Uterus (tissue), 4 donors: Measurements from ENCODE around the gene ADAMTS3. TPM values are rescaled to one million over a fixed set of nuclear protein-coding genes. Genes with fewer than 3 reads are reported as not detected.

Experiments
- DNase-seq, 2 donors: peaks; one replicate each; pipeline ENCODE4 v3.0.0-alpha.2; 2019 to 2020
- H3K27ac ChIP-seq, 2 donors: fragments of 200-600 bp; sonication (generic); 1 replicate in 1 of 2; 2 replicates in 1 of 2; pipeline ENCODE4 v1.5.1; 2016 to 2018
- H3K27me3 ChIP-seq, 2 donors: fragments of 200-600 bp; sonication (generic); one replicate each; pipeline ENCODE4 v1.5.1; 2018 to 2019; ENCODE audit warnings: control low read depth in 1 of 2
- H3K36me3 ChIP-seq, 2 donors: fragments of 200-600 bp; sonication (generic); one replicate each; pipeline ENCODE4 v1.5.1; 2019; ENCODE audit warnings: control low read depth in 1 of 2
- H3K4me1 ChIP-seq, 2 donors: fragments of 200-600 bp; sonication (generic); one replicate each; pipeline ENCODE4 v1.5.1; 2018 to 2019; ENCODE audit warnings: control low read depth in 1 of 2
- H3K4me3 ChIP-seq, 2 donors: fragments of 200-600 bp; sonication (generic); 1 replicate in 1 of 2; 2 replicates in 1 of 2; pipeline ENCODE4 v1.5.1; 2018 to 2019; ENCODE audit warnings: mild to moderate bottlenecking in 1 of 2
- H3K9me3 ChIP-seq, 2 donors: fragments of 200-600 bp; sonication (generic); one replicate each; pipeline ENCODE4 v1.5.1; 2019; ENCODE audit warnings: control low read depth in 1 of 2
- POLR2A ChIP-seq, 2 donors: fragments of 450-650 bp; IDR thresholded peaks; one replicate each; pipeline ENCODE4 v1.6.1; 2016; ENCODE audit warnings: antibody characterized with exemption in 2 of 2, mild to moderate bottlenecking in 1 of 2, moderate library complexity in 1 of 2
- intact Hi-C: fragments of 100-400 bp; cut with DNase I; formaldehyde crosslinking; loops from one replicate; pipeline ENCODE4 v1.15.1; 2023; ENCODE audit warnings: low total_unique reads
- total RNA-seq, 4 donors: library from RNA; depleted of rRNA in 3 of 4; stranded (reverse); fragments of >200 nt in 3 of 4; gene quantifications; one replicate each; pipeline versions ENCODE4 v1.1.0 to v1.2.4, GENCODE V29; 2014 to 2023
- TF ChIP-seq, protein P1 (sequence below), 4 experiments: fragments of 200-600 bp in 2 of 4; fragments of 450-650 bp in 2 of 4; sonication (generic) in 2 of 4; IDR thresholded peaks; one replicate each; pipeline ENCODE4 v1.5.1; 2016 to 2019; ENCODE audit warnings: antibody characterized with exemption in 4 of 4, mild to moderate bottlenecking in 2 of 4, moderate library complexity in 1 of 4
- donor health status: DM: yes; HTN: yes; CAD: no.

Gene ADAMTS3
- total RNA-seq, 4 donors from 2014 or later = 4.2 to 25.7 (median 11.8) TPM

DNA sequence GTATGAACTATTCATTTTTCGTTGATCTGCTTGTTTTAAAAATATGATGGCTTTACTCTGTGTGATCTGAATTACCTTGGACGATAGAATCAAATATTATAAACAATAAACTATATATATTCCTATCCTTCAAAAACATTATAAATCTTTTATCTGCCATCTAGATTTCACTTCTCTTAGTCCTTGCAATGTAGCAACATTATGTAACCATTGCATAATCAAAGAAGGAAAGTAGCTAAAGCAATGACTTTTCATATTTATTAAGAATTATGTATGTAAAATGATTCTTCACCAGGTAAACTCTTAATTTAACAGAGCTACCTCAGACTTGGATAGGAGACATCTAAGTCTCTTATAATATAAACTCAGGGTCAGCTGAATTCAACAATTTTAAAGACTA, 210.5 kb downstream of the ADAMTS3 start:
- Histone ChIP-seq H3K27ac (no peak overlapping the region), H3K36me3 (no peaks in the 10 kb centered on the region), H3K4me1 (no peaks in the 10 kb centered on the region), H3K4me3 (no peak overlapping the region), H3K27me3 (no peaks in the 10 kb centered on the region), H3K9me3 (no peaks in the 10 kb centered on the region)
- TF ChIP-seq, protein P1, sequence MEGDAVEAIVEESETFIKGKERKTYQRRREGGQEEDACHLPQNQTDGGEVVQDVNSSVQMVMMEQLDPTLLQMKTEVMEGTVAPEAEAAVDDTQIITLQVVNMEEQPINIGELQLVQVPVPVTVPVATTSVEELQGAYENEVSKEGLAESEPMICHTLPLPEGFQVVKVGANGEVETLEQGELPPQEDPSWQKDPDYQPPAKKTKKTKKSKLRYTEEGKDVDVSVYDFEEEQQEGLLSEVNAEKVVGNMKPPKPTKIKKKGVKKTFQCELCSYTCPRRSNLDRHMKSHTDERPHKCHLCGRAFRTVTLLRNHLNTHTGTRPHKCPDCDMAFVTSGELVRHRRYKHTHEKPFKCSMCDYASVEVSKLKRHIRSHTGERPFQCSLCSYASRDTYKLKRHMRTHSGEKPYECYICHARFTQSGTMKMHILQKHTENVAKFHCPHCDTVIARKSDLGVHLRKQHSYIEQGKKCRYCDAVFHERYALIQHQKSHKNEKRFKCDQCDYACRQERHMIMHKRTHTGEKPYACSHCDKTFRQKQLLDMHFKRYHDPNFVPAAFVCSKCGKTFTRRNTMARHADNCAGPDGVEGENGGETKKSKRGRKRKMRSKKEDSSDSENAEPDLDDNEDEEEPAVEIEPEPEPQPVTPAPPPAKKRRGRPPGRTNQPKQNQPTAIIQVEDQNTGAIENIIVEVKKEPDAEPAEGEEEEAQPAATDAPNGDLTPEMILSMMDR (IDR thresholded peaks at IDR 0.05) = no peak
- TF ChIP-seq POLR2A (IDR thresholded peaks at IDR 0.05) = no peak
- no peak for DNase-seq
- intact Hi-C loops = no loop called here

DNA sequence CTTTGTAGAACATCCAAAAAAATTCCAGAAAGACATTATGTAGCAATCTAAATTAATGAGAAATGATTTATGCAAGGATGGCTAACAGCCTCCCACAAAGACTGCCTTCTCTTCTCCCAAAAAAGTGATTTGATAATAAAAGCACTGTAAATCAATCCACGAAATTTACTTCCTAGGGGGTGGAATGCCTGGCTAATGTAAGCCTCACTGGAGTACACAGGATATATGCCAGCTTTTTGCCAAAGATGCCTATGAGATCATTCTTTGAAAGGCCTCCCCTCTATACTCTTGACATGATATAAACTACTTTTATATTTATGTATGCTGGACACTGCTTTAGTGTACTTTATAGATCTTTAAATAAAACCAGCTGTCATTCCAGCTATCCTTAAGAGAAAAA, 211.1 kb downstream of the ADAMTS3 start:
- Histone ChIP-seq H3K4me3 (no peak overlapping the region), H3K27ac (no peak overlapping the region), H3K9me3 (no peaks in the 10 kb centered on the region), H3K27me3 (no peaks in the 10 kb centered on the region), H3K36me3 (no peaks in the 10 kb centered on the region), H3K4me1 (no peaks in the 10 kb centered on the region)
- intact Hi-C loops = no loop called here
- DNase-seq = no peak
- no peak for TF ChIP-seq POLR2A (IDR thresholded peaks at IDR 0.05)
- TF ChIP-seq, protein P1 (IDR thresholded peaks at IDR 0.05) = no peak

DNA sequence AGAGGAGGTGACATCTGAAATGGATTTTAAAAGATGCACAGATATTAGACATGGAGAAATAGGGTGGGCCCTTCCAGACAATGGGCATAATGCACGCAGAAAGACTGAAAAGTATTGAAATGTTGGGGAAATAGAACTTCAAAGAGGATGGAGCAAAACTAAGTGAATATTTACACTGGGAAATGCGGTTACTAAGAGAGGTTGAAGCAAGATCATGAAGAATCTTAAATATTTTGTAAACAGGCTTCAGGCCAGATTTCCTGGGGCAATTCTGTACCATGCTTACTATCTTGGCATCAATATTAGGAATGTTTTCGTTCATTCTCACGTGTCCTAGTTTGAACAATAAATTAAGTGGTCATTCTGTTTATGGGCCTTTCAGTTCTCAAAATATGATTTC, 216.3 kb downstream of the ADAMTS3 start:
- H3K9me3 ChIP-seq = no peaks in the 10 kb centered on the region
- no peaks in the 10 kb centered on the region for H3K27me3 ChIP-seq
- no peaks in the 10 kb centered on the region for H3K36me3 ChIP-seq
- no peak overlapping the region for H3K27ac ChIP-seq
- DNase-seq = no peak
- H3K4me1 ChIP-seq = no peaks in the 10 kb centered on the region
- no peak overlapping the region for H3K4me3 ChIP-seq
- TF ChIP-seq POLR2A (IDR thresholded peaks at IDR 0.05) = no peak
- TF ChIP-seq, protein P1 (IDR thresholded peaks at IDR 0.05) = no peak
- intact Hi-C loops = no loop called here

DNA sequence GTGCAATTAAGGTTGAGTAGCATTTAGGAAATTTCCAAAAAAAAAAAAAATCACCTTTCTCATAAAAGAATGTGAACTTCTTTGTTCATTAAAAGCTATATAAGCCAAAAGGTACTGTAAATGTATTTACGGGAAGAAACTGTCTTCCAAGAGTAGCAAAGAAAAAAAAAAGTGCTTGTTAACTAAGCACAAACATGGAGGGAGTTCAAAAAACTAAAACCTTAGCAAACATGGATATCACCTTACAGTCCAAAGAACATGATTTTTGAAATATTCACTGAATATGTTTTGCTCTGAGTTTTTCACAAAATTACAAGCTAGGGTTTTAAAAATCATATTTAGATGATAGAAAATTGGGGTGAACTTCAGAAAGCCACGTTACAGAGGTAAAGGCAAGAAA, 217.5 kb downstream of the ADAMTS3 start:
- H3K27ac ChIP-seq = no peak overlapping the region
- intact Hi-C loops = no loop called here
- TF ChIP-seq, protein P1 (IDR thresholded peaks at IDR 0.05) = no peak
- no peak for TF ChIP-seq POLR2A (IDR thresholded peaks at IDR 0.05)

DNA sequence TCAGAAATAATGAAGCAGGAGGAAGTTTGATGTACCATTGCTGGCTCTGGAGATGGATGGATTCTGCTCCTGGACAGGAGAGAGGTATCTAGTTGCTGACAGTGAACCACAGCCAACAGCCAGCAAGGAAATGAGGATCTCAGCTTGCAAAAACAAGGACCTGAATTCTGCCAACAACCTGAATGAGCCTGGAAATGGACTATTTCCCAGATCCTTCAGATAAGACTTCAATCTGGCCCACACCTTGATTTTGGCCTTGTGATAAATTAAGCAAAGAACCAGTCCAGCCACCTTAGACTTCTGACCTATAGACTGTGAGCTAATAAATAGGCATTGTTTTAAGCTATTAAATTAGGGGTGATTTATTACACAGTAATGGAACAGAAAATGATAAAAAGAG, 220.3 kb downstream of the ADAMTS3 start:
- Histone ChIP-seq H3K9me3 (no peaks in the 10 kb centered on the region), H3K4me1 (no peaks in the 10 kb centered on the region), H3K27me3 (no peaks in the 10 kb centered on the region), H3K36me3 (no peaks in the 10 kb centered on the region), H3K27ac (no peak overlapping the region), H3K4me3 (no peak overlapping the region)
- TF ChIP-seq, protein P1 (IDR thresholded peaks at IDR 0.05) = no peak
- TF ChIP-seq POLR2A (IDR thresholded peaks at IDR 0.05) = no peak
- no peak for DNase-seq
- intact Hi-C loops = no loop called here

More for the DNA sequence above, 217.5 kb downstream of the ADAMTS3 start:
- Histone ChIP-seq H3K27me3 (no peaks in the 10 kb centered on the region), H3K36me3 (no peaks in the 10 kb centered on the region), H3K4me3 (no peak overlapping the region), H3K9me3 (no peaks in the 10 kb centered on the region), H3K4me1 (no peaks in the 10 kb centered on the region)
- DNase-seq = no peak
